AG09319 (cell line): ENCODE data around the gene GATM.

Source experiments
- DNase-seq: peaks from one replicate; pipeline ENCODE4 v3.0.0-alpha.2; 2010; ENCODE audit warnings: low read depth; ENCODE audit errors: extremely low read depth
- CTCF ChIP-seq: IDR thresholded peaks from 2 replicates; pipeline ENCODE4 v1.5.1; 2011; ENCODE audit warnings: low read depth, mild to moderate bottlenecking, inconsistent platforms, low read length, moderate library complexity

GATM gene, protein sequence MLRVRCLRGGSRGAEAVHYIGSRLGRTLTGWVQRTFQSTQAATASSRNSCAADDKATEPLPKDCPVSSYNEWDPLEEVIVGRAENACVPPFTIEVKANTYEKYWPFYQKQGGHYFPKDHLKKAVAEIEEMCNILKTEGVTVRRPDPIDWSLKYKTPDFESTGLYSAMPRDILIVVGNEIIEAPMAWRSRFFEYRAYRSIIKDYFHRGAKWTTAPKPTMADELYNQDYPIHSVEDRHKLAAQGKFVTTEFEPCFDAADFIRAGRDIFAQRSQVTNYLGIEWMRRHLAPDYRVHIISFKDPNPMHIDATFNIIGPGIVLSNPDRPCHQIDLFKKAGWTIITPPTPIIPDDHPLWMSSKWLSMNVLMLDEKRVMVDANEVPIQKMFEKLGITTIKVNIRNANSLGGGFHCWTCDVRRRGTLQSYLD

DNA sequence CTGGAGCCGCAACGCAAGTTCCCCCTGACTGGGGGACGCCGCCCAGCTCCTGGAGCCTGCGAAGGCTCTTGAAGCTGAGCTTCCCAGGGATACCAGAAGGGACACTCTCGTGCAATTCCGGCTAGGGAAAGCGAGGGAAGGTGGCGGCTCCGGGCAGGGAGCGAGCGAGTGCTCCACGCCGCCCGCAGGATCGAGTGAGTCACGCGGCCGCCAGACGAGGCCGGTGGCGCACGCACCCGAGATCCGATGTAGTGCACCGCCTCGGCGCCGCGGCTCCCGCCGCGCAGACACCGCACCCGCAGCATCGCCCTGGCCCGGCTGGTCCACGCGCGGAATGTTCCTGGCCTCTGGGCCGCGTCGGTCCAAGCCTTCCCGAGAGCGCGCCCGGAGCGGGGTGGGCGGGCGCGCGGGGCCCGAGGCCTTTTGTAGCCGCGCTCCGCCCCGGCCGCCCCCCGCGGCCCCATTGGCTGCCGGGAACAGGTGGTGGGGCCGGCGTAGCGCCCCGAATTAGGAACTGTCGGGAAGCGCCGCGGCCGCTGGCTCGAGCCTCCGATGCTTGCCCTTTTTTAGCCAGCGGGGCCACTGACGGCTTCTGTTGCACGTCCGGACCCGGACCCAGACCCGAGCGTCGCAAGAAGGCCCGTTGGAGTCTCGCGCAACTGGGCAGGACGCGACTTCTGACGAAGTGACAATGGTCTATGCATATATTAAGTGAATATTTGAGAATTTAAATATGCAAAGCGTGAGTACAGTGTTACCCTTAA is at the start of gene GATM:
Gene GATM (minus strand): TSS at position 396 of the 764 bp plus-strand sequence. CDS start 91 bp downstream, at position 305.
- DNase-seq: peak; percentile 42
- peak; percentile 46 for TF ChIP-seq CTCF

- TF ChIP-seq CTCF: no peak
- DNase-seq: no peak
Observed at GRCh38 chr15:45427085-45427484, 48.7 kb upstream of the GATM start.

GRCh38 chr15:45425135-45425534 is 46.8 kb upstream of the GATM start:
- DNase-seq: no peak

DNA sequence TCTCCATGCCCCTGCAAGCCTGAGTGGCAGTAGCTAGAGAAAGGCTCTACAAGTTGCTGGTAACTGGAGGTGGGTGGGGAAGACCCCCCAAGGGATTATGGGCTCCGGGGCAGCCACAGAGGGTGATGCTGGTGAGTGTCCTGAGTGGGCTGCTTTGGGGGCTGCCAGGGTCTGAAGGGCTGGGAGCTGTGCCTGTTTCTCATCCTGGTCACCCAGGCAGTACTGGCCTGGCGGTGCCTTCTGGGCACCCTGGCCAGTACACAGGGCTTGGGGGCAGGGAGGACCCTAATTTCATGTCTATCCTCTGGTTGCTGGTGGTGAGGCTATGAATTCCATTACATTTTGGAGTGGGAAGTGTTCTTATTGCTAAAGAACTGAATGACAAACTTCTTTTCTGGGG is 46.1 kb upstream of the GATM start:
- no peak for TF ChIP-seq CTCF
- DNase-seq: no peak

More at GRCh38 chr15:45425135-45425534, 46.8 kb upstream of the GATM start:
- no peak for TF ChIP-seq CTCF

- TF ChIP-seq CTCF: no peak
- DNase-seq: no peak
Observed at GRCh38 chr15:45417303-45417950, 39.1 kb upstream of the GATM start.

GRCh38 chr15:45414215-45414885 is 36.0 kb upstream of the GATM start:
- no peak for TF ChIP-seq CTCF
- DNase-seq: no peak
